K562 (cell line): ENCODE measurements around the gene U2AF1L4. TPM values are rescaled to one million over a fixed set of nuclear protein-coding genes. Genes with fewer than 3 reads are reported as not detected.

Source experiments
- ATAC-seq: fragments of 200-7000 bp; cut with Tn5 transposase; 3 replicates; pipeline ENCODE4 v1.9.1; 2020; ENCODE audit warnings: moderate library complexity
- BruUV-seq: library from RNA; stranded (reverse); fragments of 400-500 nt; replicated peaks from 2 replicates; lab custom pipeline; 2021; lab: Mats Ljungman, UMichigan
- CTCF ChIA-PET: fragments of 300-600 bp; formaldehyde crosslinking; extraction: SDS; loops from one replicate; lab custom pipeline; 2021; ENCODE audit warnings: low intra/inter-chr PET ratio; lab: Yijun Ruan, JAX
- POLR2A ChIA-PET: fragments of 300-600, 350-650 bp; sonication (Branson Sonifier 250); formaldehyde crosslinking; extraction: SDS; loops from one replicate; lab custom pipeline; 2021; ENCODE audit warnings: antibody characterized with exemption, inconsistent platforms; lab: Yijun Ruan, JAX
- DNase-seq, 4 experiments: peaks; one replicate each; pipeline versions ENCODE4 v3.0.0 to v3.0.0-alpha.2; 2011 to 2018; ENCODE audit warnings: low spot score in 3 of 4, mixed read lengths in 3 of 4; ENCODE audit errors: extremely low read depth in 1 of 4
- FAIRE-seq: peaks from 2 replicates; lab custom pipeline; 2011; peaks lifted over from hg19 to GRCh38; lab: Jason Lieb, UNC
- H2AFZ ChIP-seq: 2 replicates; pipeline ENCODE4 v1.6.0; 2011; ENCODE audit warnings: low read depth, low read length, control low read depth, inconsistent platforms
- H3K27ac ChIP-seq: fragments of 200-600 bp; 3 replicates; pipeline ENCODE4 v1.8.0; 2011; ENCODE audit warnings: low read depth, mild to moderate bottlenecking, control low read depth, inconsistent platforms, low read length, moderate library complexity, mixed read lengths; ENCODE audit errors: extremely low read depth
- H3K27me3 ChIP-seq, 2 experiments: fragments of 300-600 bp in 1 of 2; 2 replicates in 1 of 2; 3 replicates in 1 of 2; pipeline versions ENCODE4 v1.6.0 to v1.8.0; 2011; ENCODE audit warnings: inconsistent platforms in 2 of 2, low read length in 2 of 2, mild to moderate bottlenecking in 1 of 2, mixed read lengths in 1 of 2, moderate library complexity in 1 of 2; ENCODE audit not compliant: control insufficient read depth in 2 of 2, insufficient read depth in 2 of 2
- H3K36me3 ChIP-seq: fragments of 300-600 bp; 3 replicates; pipeline ENCODE4 v1.8.0; 2011; ENCODE audit warnings: mild to moderate bottlenecking, low read length, inconsistent platforms; ENCODE audit not compliant: control insufficient read depth, insufficient read depth
- H3K4me1 ChIP-seq, 2 experiments: fragments of 200-600 bp in 1 of 2; replicated peaks in 1 of 2; 2 replicates in 1 of 2; 3 replicates in 1 of 2; pipeline versions ENCODE4 v1.5.1 to v1.8.0; 2011; ENCODE audit warnings: inconsistent platforms in 2 of 2, low read length in 2 of 2, mild to moderate bottlenecking in 1 of 2, mixed read lengths in 1 of 2, moderate library complexity in 1 of 2; ENCODE audit not compliant: control insufficient read depth in 2 of 2, insufficient read depth in 2 of 2
- H3K4me2 ChIP-seq: 2 replicates; pipeline ENCODE4 v1.6.1; 2011; ENCODE audit warnings: low read length, control low read depth, inconsistent platforms, mixed read lengths; ENCODE audit not compliant: insufficient read depth
- H3K4me3 ChIP-seq: fragments of 200-600 bp; sonication (generic), shearing (Covaris generic); 2 replicates; pipeline ENCODE4 v1.5.1; 2016; ENCODE audit warnings: control low read depth, inconsistent platforms
- H3K79me2 ChIP-seq: fragments of 200-600 bp; 3 replicates; pipeline ENCODE4 v1.8.0; 2011; ENCODE audit warnings: low read length, inconsistent platforms; ENCODE audit not compliant: control insufficient read depth, insufficient read depth
- H3K9ac ChIP-seq, 2 experiments: 2 replicates each; pipeline versions ENCODE4 v1.6.0 to v1.6.1; 2011; ENCODE audit warnings: low read depth in 2 of 2, low read length in 2 of 2, control low read depth in 1 of 2, inconsistent platforms in 1 of 2, mild to moderate bottlenecking in 1 of 2, mixed read lengths in 1 of 2; ENCODE audit not compliant: insufficient read depth in 1 of 2
- H3K9me1 ChIP-seq: one replicate; pipeline ENCODE4 v1.6.0; 2011; ENCODE audit warnings: inconsistent platforms, mild to moderate bottlenecking, low read length, moderate library complexity; ENCODE audit not compliant: control insufficient read depth, insufficient read depth
- H3K9me3 ChIP-seq: replicated peaks from 2 replicates; pipeline ENCODE4 v1.5.1; 2011; ENCODE audit warnings: low read depth, low read length, inconsistent platforms; ENCODE audit not compliant: control insufficient read depth, insufficient read depth
- H4K20me1 ChIP-seq: replicated peaks from 2 replicates; pipeline ENCODE4 v1.6.1; 2011; ENCODE audit warnings: low read length, inconsistent platforms, mixed read lengths; ENCODE audit not compliant: control insufficient read depth, insufficient read depth
- KDM2B ChIP-seq: fragments of 250-450 bp; sonication (Bioruptor Pico); IDR thresholded peaks from 2 replicates; pipeline ENCODE4 v1.8.0; 2021; ENCODE audit warnings: mild to moderate bottlenecking, moderate library complexity
- L3MBTL2 ChIP-seq: fragments of 450-650 bp; IDR thresholded peaks from 2 replicates; pipeline ENCODE4 v1.6.1; 2016; ENCODE audit warnings: mild to moderate bottlenecking, moderate library complexity
- WGBS: fragments of 100-300 bp; shearing (Covaris generic); methylation state at CpG from one replicate; pipeline ENCODE4 v1.1.6; 2016; ENCODE audit warnings: low coverage, mixed read lengths; ENCODE audit not compliant: insufficient coverage; ENCODE audit errors: missing lambda C conversion rate; 5-methylcytosine and 5-hydroxymethylcytosine counted together
- in situ Hi-C: fragments of 300-500 bp; cut with MboI; formaldehyde crosslinking; loops from 4 replicates; pipeline ENCODE4 v1.15.0; 2018; ENCODE audit warnings: inconsistent platforms, mixed read lengths
- intact Hi-C: fragments of 100-400 bp; cut with micrococcal nuclease; formaldehyde crosslinking; loops from 2 replicates; pipeline ENCODE4 v1.14.2; 2022
- polyA plus RNA-seq, 8 experiments: library from polyadenylated mRNA; depleted of rRNA in 4 of 8; stranded (reverse) in 5 of 8; unstranded in 3 of 8; fragments of >200 nt; fragmentation: Nextera tagmentation in 2 of 8; fragmentation: Illumina TruSeq in 1 of 8; extraction: Ambion mirVana in 2 of 8; extraction: Trizol in 1 of 8; gene quantifications; 2 replicates each; pipeline versions ENCODE4 v1.2.1 to v1.2.3, GENCODE V29; 2011 to 2014; ENCODE audit warnings: inconsistent platforms in 1 of 8, missing spikeins in 1 of 8
- total RNA-seq, 7 experiments: library from RNA; depleted of rRNA in 6 of 7; stranded (reverse); fragments of >200 nt in 6 of 7; fragmentation: Illumina TruSeq in 2 of 7; extraction: Trizol in 2 of 7; gene quantifications; 2 replicates each; pipeline versions ENCODE4 v1.2.1 to v1.2.3, GENCODE V29; 2011 to 2021; ENCODE audit warnings: low replicate concordance in 1 of 7
- TF ChIP-seq, protein P1 (sequence below), 3 experiments: fragments of 200-800 bp in 1 of 3; fragments of 250-450 bp in 1 of 3; fragments of 450-650 bp in 1 of 3; sonication (Bioruptor Pico) in 1 of 3; sonication (Bioruptor generic) in 1 of 3; formaldehyde crosslinking in 1 of 3; IDR thresholded peaks; 2 replicates each; pipeline versions ENCODE4 v1.6.1 to v1.8.0; 2016 to 2022; ENCODE audit warnings: mild to moderate bottlenecking in 2 of 3, missing genetic modification characterization in 2 of 3, missing compliant biosample characterization in 1 of 3, moderate library complexity in 1 of 3
- TF ChIP-seq, protein P2 (sequence below): fragments of 250-450 bp; sonication (Bioruptor Pico); IDR thresholded peaks from 2 replicates; pipeline ENCODE4 v1.9.0; 2021; ENCODE audit warnings: mild to moderate bottlenecking
- TF ChIP-seq, protein P3 (sequence below), 2 experiments: fragments of 450-650 bp; formaldehyde crosslinking in 1 of 2; IDR thresholded peaks; 2 replicates each; pipeline versions ENCODE4 v1.4.0 to v1.6.1; 2014 to 2020; ENCODE audit warnings: mild to moderate bottlenecking in 2 of 2, borderline replicate concordance in 1 of 2, low read depth in 1 of 2

The U2AF1L4 gene
- total and polyA plus RNA-seq, 9 of the 15 experiments (the other 6 are each of a cell fraction or from before 2014, with no cell fraction given): 8.4 to 19.5 (median 12.6) TPM

DNA sequence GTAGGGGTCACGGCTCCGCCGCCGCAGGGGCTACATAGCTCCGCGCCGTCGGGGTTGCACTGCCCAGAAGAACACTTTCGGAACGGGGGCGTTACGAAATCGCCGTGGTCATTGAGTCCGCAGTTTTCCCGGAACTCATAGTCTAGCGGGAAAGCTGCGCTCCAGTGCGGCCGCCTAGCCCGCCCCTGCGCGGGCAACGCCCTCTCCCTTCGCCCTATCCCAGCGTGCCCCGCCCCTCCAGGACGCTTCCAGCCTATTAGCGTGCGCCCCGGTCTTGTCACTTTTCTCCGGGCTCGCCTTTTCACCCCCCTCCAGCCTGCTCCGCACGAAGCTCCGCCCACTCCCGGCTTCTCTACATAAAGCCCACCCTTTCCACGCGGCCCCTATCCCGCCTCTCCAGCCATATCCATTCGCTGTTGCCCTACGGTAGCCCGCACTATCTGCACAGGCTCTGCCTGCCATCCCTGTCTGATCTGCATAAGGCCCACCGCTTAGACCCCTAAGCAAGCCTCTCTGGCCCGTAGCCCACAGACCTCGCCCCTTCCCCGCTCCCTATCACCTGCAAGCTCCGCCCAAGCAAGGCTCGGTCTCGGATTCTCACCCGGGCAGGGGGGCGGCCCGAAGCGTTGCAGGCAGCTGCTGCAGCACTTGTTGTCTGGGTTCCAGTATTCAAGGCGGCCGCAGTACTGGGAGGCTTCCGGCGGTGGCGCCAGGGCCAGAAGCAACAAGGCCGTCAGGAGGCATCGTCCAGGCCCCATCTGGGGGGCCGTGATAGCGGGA lies 4.6 kb downstream of the U2AF1L4 start (continued):
- peak; percentile 68 for TF ChIP-seq L3MBTL2
- TF ChIP-seq, protein P1, sequence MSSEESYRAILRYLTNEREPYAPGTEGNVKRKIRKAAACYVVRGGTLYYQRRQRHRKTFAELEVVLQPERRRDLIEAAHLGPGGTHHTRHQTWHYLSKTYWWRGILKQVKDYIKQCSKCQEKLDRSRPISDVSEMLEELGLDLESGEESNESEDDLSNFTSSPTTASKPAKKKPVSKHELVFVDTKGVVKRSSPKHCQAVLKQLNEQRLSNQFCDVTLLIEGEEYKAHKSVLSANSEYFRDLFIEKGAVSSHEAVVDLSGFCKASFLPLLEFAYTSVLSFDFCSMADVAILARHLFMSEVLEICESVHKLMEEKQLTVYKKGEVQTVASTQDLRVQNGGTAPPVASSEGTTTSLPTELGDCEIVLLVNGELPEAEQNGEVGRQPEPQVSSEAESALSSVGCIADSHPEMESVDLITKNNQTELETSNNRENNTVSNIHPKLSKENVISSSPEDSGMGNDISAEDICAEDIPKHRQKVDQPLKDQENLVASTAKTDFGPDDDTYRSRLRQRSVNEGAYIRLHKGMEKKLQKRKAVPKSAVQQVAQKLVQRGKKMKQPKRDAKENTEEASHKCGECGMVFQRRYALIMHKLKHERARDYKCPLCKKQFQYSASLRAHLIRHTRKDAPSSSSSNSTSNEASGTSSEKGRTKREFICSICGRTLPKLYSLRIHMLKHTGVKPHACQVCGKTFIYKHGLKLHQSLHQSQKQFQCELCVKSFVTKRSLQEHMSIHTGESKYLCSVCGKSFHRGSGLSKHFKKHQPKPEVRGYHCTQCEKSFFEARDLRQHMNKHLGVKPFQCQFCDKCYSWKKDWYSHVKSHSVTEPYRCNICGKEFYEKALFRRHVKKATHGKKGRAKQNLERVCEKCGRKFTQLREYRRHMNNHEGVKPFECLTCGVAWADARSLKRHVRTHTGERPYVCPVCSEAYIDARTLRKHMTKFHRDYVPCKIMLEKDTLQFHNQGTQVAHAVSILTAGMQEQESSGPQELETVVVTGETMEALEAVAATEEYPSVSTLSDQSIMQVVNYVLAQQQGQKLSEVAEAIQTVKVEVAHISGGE (CRISPR knock-in tag; IDR thresholded peaks at IDR 0.05): peak in 1 of 3 experiments; percentile 71; a peak in 1 of 6 replicates
- TF ChIP-seq, protein P2, sequence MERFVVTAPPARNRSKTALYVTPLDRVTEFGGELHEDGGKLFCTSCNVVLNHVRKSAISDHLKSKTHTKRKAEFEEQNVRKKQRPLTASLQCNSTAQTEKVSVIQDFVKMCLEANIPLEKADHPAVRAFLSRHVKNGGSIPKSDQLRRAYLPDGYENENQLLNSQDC: no peak

DNA sequence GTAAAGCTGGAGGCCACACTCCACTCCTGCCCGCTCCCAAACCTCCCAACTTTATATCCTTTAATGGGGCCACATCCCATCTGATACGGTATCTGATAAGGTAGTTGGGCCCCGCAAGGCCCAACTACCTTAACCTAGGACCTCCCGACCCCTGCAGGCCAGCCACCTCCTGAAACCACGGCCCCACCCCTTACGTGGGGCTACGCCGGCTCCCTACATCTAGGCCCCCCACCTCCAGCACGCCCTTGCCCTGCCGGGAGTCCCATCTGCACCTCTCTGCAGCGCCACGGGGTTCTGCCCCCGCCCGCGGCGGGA lies 5.2 kb downstream of the U2AF1L4 start:
- Histone ChIP-seq H2AFZ (peak overlapping the region; percentile 84), H3K4me2 (peak overlapping the region; percentile 82), H3K79me2 (no peaks in the 10 kb centered on the region; the same call in 2 of the 3 replicates), H3K4me3 (peak overlapping the region; percentile 65), H3K9me3 (no peaks in the 10 kb centered on the region), H3K9ac (peak overlapping the region; percentile 53 to 92), H3K4me1 (peaks cover 24 to 53% of the 10 kb centered on the region in 2 experiments; a peak in 4 of 5 replicates), H4K20me1 (no peaks in the 10 kb centered on the region), H3K36me3 (peaks cover 60% of the 10 kb centered on the region; the same call in 2 of the 3 replicates), H3K9me1 (no peaks in the 10 kb centered on the region), H3K27me3 (no peaks in the 10 kb centered on the region), H3K27ac (peak overlapping the region; percentile 66)
- DNase-seq (no peak), FAIRE-seq (no peak), ATAC-seq (peak; percentile 45)
- WGBS: 6% methylated on average over 16 of the region's 16 CpGs
- intact Hi-C loops (loop anchor here (10.0 kb wide), 1 partner anchor 95 kb away; the partner anchor contains the start of genes COX6B1 and ETV2), in situ Hi-C loops (no loop called here)
- BruUV-seq: no TSS peak
- ChIA-PET POLR2A (interaction anchor here (0.6 to 2.7 kb wide), 12 partner anchors 9 to 343 kb away, joined by 3 to 19 read pairs (median 4); partner anchors contain the start of genes PROSER3 and ZBTB32), CTCF (no interaction called here)
- TF ChIP-seq, protein P3, sequence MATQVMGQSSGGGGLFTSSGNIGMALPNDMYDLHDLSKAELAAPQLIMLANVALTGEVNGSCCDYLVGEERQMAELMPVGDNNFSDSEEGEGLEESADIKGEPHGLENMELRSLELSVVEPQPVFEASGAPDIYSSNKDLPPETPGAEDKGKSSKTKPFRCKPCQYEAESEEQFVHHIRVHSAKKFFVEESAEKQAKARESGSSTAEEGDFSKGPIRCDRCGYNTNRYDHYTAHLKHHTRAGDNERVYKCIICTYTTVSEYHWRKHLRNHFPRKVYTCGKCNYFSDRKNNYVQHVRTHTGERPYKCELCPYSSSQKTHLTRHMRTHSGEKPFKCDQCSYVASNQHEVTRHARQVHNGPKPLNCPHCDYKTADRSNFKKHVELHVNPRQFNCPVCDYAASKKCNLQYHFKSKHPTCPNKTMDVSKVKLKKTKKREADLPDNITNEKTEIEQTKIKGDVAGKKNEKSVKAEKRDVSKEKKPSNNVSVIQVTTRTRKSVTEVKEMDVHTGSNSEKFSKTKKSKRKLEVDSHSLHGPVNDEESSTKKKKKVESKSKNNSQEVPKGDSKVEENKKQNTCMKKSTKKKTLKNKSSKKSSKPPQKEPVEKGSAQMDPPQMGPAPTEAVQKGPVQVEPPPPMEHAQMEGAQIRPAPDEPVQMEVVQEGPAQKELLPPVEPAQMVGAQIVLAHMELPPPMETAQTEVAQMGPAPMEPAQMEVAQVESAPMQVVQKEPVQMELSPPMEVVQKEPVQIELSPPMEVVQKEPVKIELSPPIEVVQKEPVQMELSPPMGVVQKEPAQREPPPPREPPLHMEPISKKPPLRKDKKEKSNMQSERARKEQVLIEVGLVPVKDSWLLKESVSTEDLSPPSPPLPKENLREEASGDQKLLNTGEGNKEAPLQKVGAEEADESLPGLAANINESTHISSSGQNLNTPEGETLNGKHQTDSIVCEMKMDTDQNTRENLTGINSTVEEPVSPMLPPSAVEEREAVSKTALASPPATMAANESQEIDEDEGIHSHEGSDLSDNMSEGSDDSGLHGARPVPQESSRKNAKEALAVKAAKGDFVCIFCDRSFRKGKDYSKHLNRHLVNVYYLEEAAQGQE (IDR thresholded peaks at IDR 0.05; ENCODE audit: borderline replicate concordance): no peak
- TF ChIP-seq, protein P3 (CRISPR knock-in tag; IDR thresholded peaks at IDR 0.05; ENCODE audit: low read depth): peak; percentile 18; the same call in 1 of the 2 replicates
- TF ChIP-seq KDM2B: 0 out of 2 replicates have a peak, but pooled peaks have one; percentile 86
